ENCODE data around the gene KIF26A.

The KIF26A gene

DNA sequence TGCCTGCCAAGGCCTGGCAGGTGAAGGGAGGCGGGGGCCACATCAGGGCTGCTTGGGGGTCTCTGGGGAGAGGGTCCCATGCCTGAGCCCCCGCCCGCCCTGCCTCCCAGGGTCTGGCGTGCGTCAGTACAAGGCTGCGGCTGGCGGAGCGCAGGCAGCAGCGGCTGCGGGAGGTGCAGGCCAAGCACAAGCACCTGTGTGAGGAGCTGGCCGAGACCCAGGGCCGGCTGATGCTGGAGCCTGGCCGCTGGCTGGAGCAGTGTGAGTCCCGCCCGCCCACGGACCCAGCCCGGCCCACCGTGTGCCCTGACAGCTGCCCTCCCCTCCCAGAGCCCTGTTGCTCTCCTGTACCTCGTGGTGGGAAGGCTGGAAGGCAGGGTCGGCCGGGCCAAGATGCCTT is 40.7 kb downstream of the KIF26A start:
- no peak overlapping the region for H3K9ac ChIP-seq (ENCODE audit: low read length)
- no peak overlapping the region for H3K4me3 ChIP-seq (ENCODE audit: low read length)
- no peaks in the 10 kb centered on the region for H3K4me1 ChIP-seq (ENCODE audit: low read length)
- no peaks in the 10 kb centered on the region for H3K9me3 ChIP-seq (replicated peaks; ENCODE audit: insufficient read depth, low read length)
- no peak for DNase-seq
- no peaks in the 10 kb centered on the region for H4K20me1 ChIP-seq (ENCODE audit: insufficient read depth, low read length)
- no peaks in the 10 kb centered on the region for H3K79me2 ChIP-seq (ENCODE audit: low read length)
- H3K9me2 ChIP-seq (replicated peaks; ENCODE audit: insufficient read depth, low read length): no peaks in the 10 kb centered on the region
- H3K27ac ChIP-seq (ENCODE audit: low read length): no peak overlapping the region
- H3K4me2 ChIP-seq (ENCODE audit: low read depth, low read length): no peak overlapping the region
- TF ChIP-seq EZH2phosphoT487 (IDR thresholded peaks at IDR 0.05; ENCODE audit: low read length): no peak
- no peak for TF ChIP-seq EZH2 (optimal IDR thresholded peaks at IDR 0.05; ENCODE audit: low read depth, low read length)
- TF ChIP-seq CTCF (IDR thresholded peaks at IDR 0.05; ENCODE audit: low read length): no peak
- H3K36me3 ChIP-seq (replicated peaks; ENCODE audit: insufficient read depth, low read length): no peaks in the 10 kb centered on the region
- H2AFZ ChIP-seq (ENCODE audit: low read length): no peak overlapping the region
- peaks cover 7% of the 10 kb centered on the region for H3K27me3 ChIP-seq (replicated peaks; ENCODE audit: insufficient read depth, low read length)
- no peaks in the 10 kb centered on the region for H3F3A ChIP-seq (ENCODE audit: insufficient read depth, low read length)

DNA sequence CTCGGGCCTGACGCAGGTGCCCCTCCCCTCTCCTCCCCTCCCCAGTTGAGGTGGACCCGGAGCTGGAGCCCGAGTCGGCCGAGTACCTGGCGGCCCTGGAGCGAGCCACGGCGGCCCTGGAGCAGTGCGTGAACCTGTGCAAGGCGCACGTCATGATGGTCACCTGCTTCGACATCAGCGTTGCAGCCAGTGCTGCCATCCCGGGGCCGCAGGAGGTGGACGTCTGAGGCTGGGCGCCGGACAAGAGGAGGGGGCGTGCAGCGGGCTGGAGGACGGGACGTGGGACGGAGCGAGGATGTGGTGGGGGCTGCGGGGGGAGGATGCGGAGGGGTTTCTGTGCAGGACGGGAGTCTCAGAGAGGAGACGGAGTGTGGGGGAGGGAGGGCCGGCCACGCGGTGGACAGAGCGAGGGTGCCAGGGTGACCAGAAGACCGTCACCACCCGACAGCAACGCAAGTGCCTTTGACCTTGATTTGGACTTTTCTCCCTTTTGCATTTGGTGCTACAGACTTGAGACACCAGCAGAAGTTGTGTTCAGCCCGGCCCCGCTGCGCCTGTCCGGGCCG is 41.3 kb downstream of the KIF26A start:
- peaks cover 7% of the 10 kb centered on the region for H3K27me3 ChIP-seq (replicated peaks; ENCODE audit: insufficient read depth, low read length)
- H3F3A ChIP-seq (ENCODE audit: insufficient read depth, low read length): no peaks in the 10 kb centered on the region
- no peak for DNase-seq
- no peak overlapping the region for H2AFZ ChIP-seq (ENCODE audit: low read length)
- no peaks in the 10 kb centered on the region for H3K9me2 ChIP-seq (replicated peaks; ENCODE audit: insufficient read depth, low read length)
- no peaks in the 10 kb centered on the region for H3K79me2 ChIP-seq (ENCODE audit: low read length)
- H3K4me2 ChIP-seq (ENCODE audit: low read depth, low read length): no peak overlapping the region
- TF ChIP-seq CTCF (IDR thresholded peaks at IDR 0.05; ENCODE audit: low read length) (no peak), EZH2 (optimal IDR thresholded peaks at IDR 0.05; ENCODE audit: low read depth, low read length) (no peak), EZH2phosphoT487 (IDR thresholded peaks at IDR 0.05; ENCODE audit: low read length) (no peak)
- no peaks in the 10 kb centered on the region for H4K20me1 ChIP-seq (ENCODE audit: insufficient read depth, low read length)
- H3K4me3 ChIP-seq (ENCODE audit: low read length): no peak overlapping the region
- H3K36me3 ChIP-seq (replicated peaks; ENCODE audit: insufficient read depth, low read length): no peaks in the 10 kb centered on the region
- H3K4me1 ChIP-seq (ENCODE audit: low read length): no peaks in the 10 kb centered on the region
- no peaks in the 10 kb centered on the region for H3K9me3 ChIP-seq (replicated peaks; ENCODE audit: insufficient read depth, low read length)
- H3K9ac ChIP-seq (ENCODE audit: low read length): no peak overlapping the region
- no peak overlapping the region for H3K27ac ChIP-seq (ENCODE audit: low read length)

DNA sequence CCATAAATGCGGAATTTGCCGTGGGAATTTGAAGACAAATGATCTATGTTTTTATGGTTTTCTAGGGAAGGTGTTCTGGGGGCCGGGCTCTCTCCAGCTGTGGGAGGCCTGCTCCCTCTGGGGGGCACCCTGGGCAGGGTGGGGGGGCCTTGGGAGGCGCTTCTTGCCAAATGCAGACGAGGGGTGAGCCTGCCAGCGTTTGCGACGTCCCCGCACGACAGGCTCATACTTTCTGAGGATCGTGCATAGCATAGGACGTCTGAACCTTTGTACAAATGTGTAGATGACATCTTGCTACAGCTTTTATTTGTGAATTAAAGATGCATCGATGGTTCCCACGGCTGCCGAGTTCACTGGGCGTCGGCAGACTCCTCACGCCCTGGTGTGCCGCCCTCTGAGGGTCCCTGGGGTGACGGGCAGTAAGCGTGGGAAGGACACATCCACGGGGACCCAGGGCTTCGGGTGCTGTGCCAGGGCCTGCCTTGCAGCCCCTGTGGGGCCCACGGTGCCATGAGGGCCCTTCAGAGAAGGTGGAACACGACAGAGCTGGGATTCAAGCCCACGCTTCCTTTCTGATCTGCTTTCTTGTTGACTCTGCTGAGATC is 42.3 kb downstream of the KIF26A start:
- no peaks in the 10 kb centered on the region for H3F3A ChIP-seq (ENCODE audit: insufficient read depth, low read length)
- H3K27me3 ChIP-seq (replicated peaks; ENCODE audit: insufficient read depth, low read length): peaks cover 7% of the 10 kb centered on the region
- no peaks in the 10 kb centered on the region for H3K36me3 ChIP-seq (replicated peaks; ENCODE audit: insufficient read depth, low read length)
- DNase-seq: no peak
- H3K9me3 ChIP-seq (replicated peaks; ENCODE audit: insufficient read depth, low read length): no peaks in the 10 kb centered on the region
- no peaks in the 10 kb centered on the region for H3K79me2 ChIP-seq (ENCODE audit: low read length)
- H3K9ac ChIP-seq (ENCODE audit: low read length): no peak overlapping the region
- H2AFZ ChIP-seq (ENCODE audit: low read length): no peak overlapping the region
- no peak for TF ChIP-seq EZH2phosphoT487 (IDR thresholded peaks at IDR 0.05; ENCODE audit: low read length)
- no peak for TF ChIP-seq EZH2 (optimal IDR thresholded peaks at IDR 0.05; ENCODE audit: low read depth, low read length)
- TF ChIP-seq CTCF (IDR thresholded peaks at IDR 0.05; ENCODE audit: low read length): no peak
- no peaks in the 10 kb centered on the region for H3K9me2 ChIP-seq (replicated peaks; ENCODE audit: insufficient read depth, low read length)
- no peak overlapping the region for H3K27ac ChIP-seq (ENCODE audit: low read length)
- no peak overlapping the region for H3K4me2 ChIP-seq (ENCODE audit: low read depth, low read length)
- no peaks in the 10 kb centered on the region for H4K20me1 ChIP-seq (ENCODE audit: insufficient read depth, low read length)
- no peak overlapping the region for H3K4me3 ChIP-seq (ENCODE audit: low read length)
- H3K4me1 ChIP-seq (ENCODE audit: low read length): no peaks in the 10 kb centered on the region
